Neural crest cell (in vitro differentiated cells): ENCODE data around the gene EPAS1. TPM values are rescaled to one million over a fixed set of nuclear protein-coding genes. Genes with fewer than 3 reads are reported as not detected.

Experiments
- DNase-seq: peaks from one replicate; pipeline ENCODE4 v3.0.0; 2021; ENCODE audit warnings: low read depth, mixed read lengths, low spot score
- H3K27ac Mint-ChIP-seq: one replicate; pipeline ENCODE4 v1.8.0; 2021; ENCODE audit warnings: mild to moderate bottlenecking, mixed read lengths; ENCODE audit not compliant: unreplicated experiment
- H3K27me3 Mint-ChIP-seq: 2 replicates; pipeline ENCODE4 v1.8.0; 2021; ENCODE audit warnings: low read depth, mild to moderate bottlenecking, mixed read lengths
- H3K36me3 Mint-ChIP-seq: 2 replicates; pipeline ENCODE4 v1.8.0; 2021; ENCODE audit warnings: low read depth, mild to moderate bottlenecking, mixed read lengths
- H3K4me1 Mint-ChIP-seq: 2 replicates; pipeline ENCODE4 v1.8.0; 2021; ENCODE audit warnings: mixed read lengths
- H3K4me3 Mint-ChIP-seq: one replicate; pipeline ENCODE4 v1.8.0; 2021; ENCODE audit warnings: mild to moderate bottlenecking, mixed read lengths
- H3K9me3 Mint-ChIP-seq: 2 replicates; pipeline ENCODE4 v1.8.0; 2021; ENCODE audit warnings: mixed read lengths
- CTCF ChIP-seq: fragments of 200-600 bp; sonication (generic); conservative IDR thresholded peaks from 2 replicates; pipeline ENCODE4 v1.5.0; 2021; ENCODE audit warnings: antibody characterized with exemption, mild to moderate bottlenecking
- total RNA-seq: library from RNA; stranded (reverse); gene quantifications from 2 replicates; pipeline ENCODE4 v1.2.1, GENCODE V29; 2021

EPAS1 gene
- total RNA-seq, 1 donor from 2014 or later, result 0.14 TPM

DNA sequence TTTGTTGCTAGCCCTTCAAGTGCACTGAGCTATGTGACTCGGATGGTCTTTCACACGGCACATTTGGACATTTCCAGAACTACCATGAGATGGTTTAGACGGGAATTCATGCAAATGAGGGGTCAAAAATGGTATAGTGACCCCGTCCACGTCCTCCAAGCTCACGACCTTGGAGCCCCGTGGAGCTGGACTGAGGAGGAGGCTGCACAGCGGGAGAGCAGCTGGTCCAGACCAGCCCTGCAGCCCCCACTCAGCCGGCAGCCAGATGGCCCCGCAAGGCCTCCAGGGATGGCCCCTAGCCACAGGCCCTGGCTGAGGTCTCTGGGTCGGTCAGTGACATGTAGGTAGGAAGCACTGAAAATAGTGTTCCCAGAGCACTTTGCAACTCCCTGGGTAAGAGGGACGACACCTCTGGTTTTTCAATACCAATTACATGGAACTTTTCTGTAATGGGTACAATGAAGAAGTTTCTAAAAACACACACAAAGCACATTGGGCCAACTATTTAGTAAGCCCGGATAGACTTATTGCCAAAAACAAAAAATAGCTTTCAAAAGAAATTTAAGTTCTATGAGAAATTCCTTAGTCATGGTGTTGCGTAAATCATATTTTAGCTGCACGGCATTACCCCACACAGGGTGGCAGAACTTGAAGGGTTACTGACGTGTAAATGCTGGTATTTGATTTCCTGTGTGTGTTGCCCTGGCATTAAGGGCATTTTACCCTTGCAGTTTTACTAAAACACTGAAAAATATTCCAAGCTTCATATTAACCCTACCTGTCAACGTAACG is 88.8 kb downstream of the EPAS1 start:
- no peak overlapping the region for H3K4me3 Mint-ChIP-seq
- no peak overlapping the region for H3K27ac Mint-ChIP-seq
- DNase-seq, result no peak
- H3K4me1 Mint-ChIP-seq, result peaks cover 20% of the 10 kb centered on the region
- no peak for TF ChIP-seq CTCF
- peaks cover 8% of the 10 kb centered on the region for H3K9me3 Mint-ChIP-seq
- H3K27me3 Mint-ChIP-seq, result no peaks in the 10 kb centered on the region
- H3K36me3 Mint-ChIP-seq, result no peaks in the 10 kb centered on the region

DNA sequence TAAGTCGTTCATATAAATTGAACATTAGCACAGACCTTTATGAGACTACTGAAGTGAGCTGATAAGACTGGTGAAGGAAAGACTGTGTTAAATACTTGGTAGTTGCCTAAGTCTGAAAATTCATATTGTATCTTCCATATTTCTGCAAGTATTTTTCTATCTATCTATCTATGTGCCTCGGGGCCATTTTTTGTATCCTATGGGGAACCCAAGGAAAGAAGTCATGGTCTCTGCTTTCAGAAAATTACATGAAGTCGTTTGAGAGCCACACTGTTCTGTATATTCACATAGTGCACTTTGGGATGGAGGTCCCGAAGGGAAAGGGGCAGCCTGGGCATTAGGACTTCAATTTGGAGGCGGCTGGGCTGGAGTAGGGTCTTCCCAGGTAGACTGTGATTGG is 89.6 kb downstream of the EPAS1 start:
- Mint-ChIP-seq H3K27me3 (no peaks in the 10 kb centered on the region), H3K36me3 (no peaks in the 10 kb centered on the region), H3K4me3 (no peak overlapping the region), H3K4me1 (peaks cover 20% of the 10 kb centered on the region), H3K27ac (no peak overlapping the region), H3K9me3 (peaks cover 8% of the 10 kb centered on the region)
- no peak for TF ChIP-seq CTCF
- no peak for DNase-seq

DNA sequence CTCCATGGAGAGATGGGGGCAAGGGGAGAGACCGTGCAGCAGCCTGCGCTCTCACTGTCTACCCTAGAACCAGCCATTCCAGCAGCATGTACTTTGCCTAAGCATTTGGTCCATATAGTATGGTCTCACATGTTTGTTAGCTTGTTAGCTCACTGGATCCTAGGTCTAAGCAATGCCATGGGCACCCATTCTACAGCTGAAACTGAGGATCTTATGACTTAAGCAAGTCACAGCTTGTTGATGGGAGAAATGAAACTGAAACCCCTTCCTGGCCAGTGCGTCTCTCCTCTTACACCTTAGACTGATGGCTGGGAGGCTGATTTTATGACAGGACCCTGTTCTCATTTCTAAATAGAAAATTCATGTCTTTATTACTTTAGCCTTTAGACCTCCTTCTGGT is 90.1 kb downstream of the EPAS1 start:
- H3K27me3 Mint-ChIP-seq, result no peaks in the 10 kb centered on the region
- no peak for TF ChIP-seq CTCF
- peaks cover 20% of the 10 kb centered on the region for H3K4me1 Mint-ChIP-seq
- H3K4me3 Mint-ChIP-seq, result no peak overlapping the region
- no peaks in the 10 kb centered on the region for H3K36me3 Mint-ChIP-seq
- peaks cover 8% of the 10 kb centered on the region for H3K9me3 Mint-ChIP-seq
- no peak overlapping the region for H3K27ac Mint-ChIP-seq
- no peak for DNase-seq

DNA sequence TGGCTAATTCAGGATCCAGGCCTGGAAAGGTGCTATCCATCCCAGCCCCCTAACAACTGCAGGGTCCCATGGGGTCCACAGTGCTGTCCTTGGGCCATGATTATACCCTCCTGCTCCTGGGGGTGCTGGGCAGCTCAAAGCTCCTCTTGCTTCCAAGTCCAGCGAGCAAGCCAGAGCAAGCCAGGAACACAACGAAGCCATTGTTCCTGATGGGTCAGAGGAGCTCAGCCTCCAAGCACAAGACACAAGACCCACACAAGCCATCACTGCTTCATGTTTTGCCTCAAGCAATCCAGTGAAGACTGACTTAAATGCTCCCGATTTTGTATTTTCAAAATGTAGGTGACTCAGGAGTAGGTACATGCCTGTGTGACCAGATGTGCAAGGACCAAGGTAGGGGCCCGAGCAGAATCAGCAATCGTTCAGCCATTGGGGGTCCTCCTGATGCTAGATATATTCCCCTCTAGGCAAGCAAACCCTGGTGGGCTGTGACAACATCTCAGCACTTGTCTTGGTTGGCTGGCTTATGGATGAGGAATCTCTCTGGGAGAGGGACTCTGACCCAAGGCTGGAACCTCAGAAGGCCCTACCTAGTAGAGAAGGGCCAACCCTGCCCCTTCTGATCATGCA is 90.8 kb downstream of the EPAS1 start:
- Mint-ChIP-seq H3K27me3 (no peaks in the 10 kb centered on the region), H3K4me3 (no peak overlapping the region), H3K4me1 (peaks cover 20% of the 10 kb centered on the region), H3K27ac (no peak overlapping the region), H3K36me3 (no peaks in the 10 kb centered on the region), H3K9me3 (peaks cover 8% of the 10 kb centered on the region)
- peak; percentile 12 for DNase-seq
- TF ChIP-seq CTCF, result no peak

DNA sequence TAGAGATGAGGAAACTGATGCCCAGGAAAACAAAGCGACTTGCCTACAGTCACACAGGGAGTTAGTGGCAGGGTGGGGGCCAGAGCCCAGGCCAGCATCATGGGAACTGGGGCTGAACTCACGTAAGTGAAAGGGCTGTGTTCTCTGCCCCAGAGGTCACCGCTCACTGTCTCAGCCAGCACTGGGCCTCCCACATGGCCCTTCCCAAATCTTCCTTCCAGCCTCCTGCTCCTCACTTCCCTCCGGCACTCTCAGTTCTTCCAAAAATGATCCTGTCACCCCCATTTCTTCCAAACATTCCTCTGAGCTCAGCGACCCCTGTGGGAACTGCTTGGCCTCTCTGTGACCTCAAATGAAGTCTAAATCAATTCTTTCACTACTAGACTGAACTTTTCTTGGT is 91.7 kb downstream of the EPAS1 start:
- no peaks in the 10 kb centered on the region for H3K36me3 Mint-ChIP-seq
- H3K4me1 Mint-ChIP-seq, result peaks cover 20% of the 10 kb centered on the region
- no peak overlapping the region for H3K4me3 Mint-ChIP-seq
- no peak for DNase-seq
- no peaks in the 10 kb centered on the region for H3K27me3 Mint-ChIP-seq
- no peak for TF ChIP-seq CTCF
- H3K9me3 Mint-ChIP-seq, result peaks cover 8% of the 10 kb centered on the region
- no peak overlapping the region for H3K27ac Mint-ChIP-seq
